GM12878 (cell line): Measurements from ENCODE around the gene CCL19. TPM values are rescaled to one million over a fixed set of nuclear protein-coding genes. Genes with fewer than 3 reads are reported as not detected.

Experiments
- CBX3 ChIP-seq: fragments of 200-600 bp; sonication (generic); IDR thresholded peaks from 2 replicates; pipeline ENCODE4 v1.6.1; 2016; ENCODE audit warnings: low read depth, borderline replicate concordance
- CTCF ChIP-seq, 3 experiments: IDR thresholded peaks in 2 of 3; conservative IDR thresholded peaks in 1 of 3; 2 replicates each; pipeline ENCODE4 v1.5.1; 2011; ENCODE audit warnings: low read depth in 3 of 3, low read length in 3 of 3, mild to moderate bottlenecking in 3 of 3, control low read depth in 2 of 3, moderate library complexity in 2 of 3, inconsistent platforms in 1 of 3, mixed read lengths in 1 of 3; ENCODE audit not compliant: control insufficient read depth in 2 of 3, insufficient read depth in 1 of 3; ENCODE audit errors: extremely low read depth in 1 of 3
- HSF1 ChIP-seq: fragments of 150-350 bp; IDR thresholded peaks from 2 replicates; pipeline ENCODE4 v1.6.1; 2014; ENCODE audit warnings: mild to moderate bottlenecking, low read depth, low read length
- PAX5 ChIP-seq: IDR thresholded peaks from 2 replicates; pipeline ENCODE4 v1.6.1; 2011; ENCODE audit warnings: low read depth, low read length, borderline replicate concordance
- PKNOX1 ChIP-seq: fragments of 450-650 bp; IDR thresholded peaks from 2 replicates; pipeline ENCODE4 v1.6.1; 2016; ENCODE audit warnings: mild to moderate bottlenecking
- PRDM15 ChIP-seq: fragments of 450-650 bp; formaldehyde crosslinking; IDR thresholded peaks from 2 replicates; pipeline ENCODE4 v1.4.0; 2020; ENCODE audit warnings: mild to moderate bottlenecking, moderate library complexity
- REST ChIP-seq: IDR thresholded peaks from 2 replicates; pipeline ENCODE4 v1.6.1; 2012; ENCODE audit warnings: mild to moderate bottlenecking, low read depth, low read length
- SIN3A ChIP-seq: IDR thresholded peaks from 2 replicates; pipeline ENCODE4 v1.6.1; 2012; ENCODE audit warnings: low read depth, low read length, improper control_type of control experiment
- ZBTB4 ChIP-seq: fragments of 450-650 bp; formaldehyde crosslinking; IDR thresholded peaks from 2 replicates; pipeline ENCODE4 v1.4.0; 2022; ENCODE audit warnings: mild to moderate bottlenecking, moderate library complexity
- polyA plus RNA-seq, 11 experiments: library from polyadenylated mRNA; depleted of rRNA in 4 of 11; unstranded in 6 of 11; stranded (reverse) in 5 of 11; fragments of >200 nt; fragmentation: Nextera tagmentation in 4 of 11; fragmentation: Illumina TruSeq in 1 of 11; extraction: Ambion mirVana in 4 of 11; extraction: Trizol in 1 of 11; gene quantifications; 1 replicate in 1 of 11; 2 replicates in 10 of 11; pipeline versions ENCODE4 v1.2.1 to v1.2.3, GENCODE V29; 2011 to 2016; ENCODE audit warnings: inconsistent platforms in 2 of 11, missing spikeins in 2 of 11, low read depth in 1 of 11
- total RNA-seq, 4 experiments: library from RNA; depleted of rRNA in 3 of 4; stranded (reverse); fragments of >200 nt in 3 of 4; fragmentation: Illumina TruSeq in 1 of 4; extraction: Trizol in 1 of 4; gene quantifications; 2 replicates each; pipeline versions ENCODE4 v1.2.1 to v1.2.3, GENCODE V29; 2013 to 2021

The CCL19 gene
- total and polyA plus RNA-seq, 10 of the 15 experiments (the other 5 are each of a cell fraction or from before 2014, with no cell fraction given) = 0.42 to 0.69 TPM; not detected in 8

- no peak for TF ChIP-seq REST
- no peak for TF ChIP-seq PKNOX1
- no peak for TF ChIP-seq PAX5
- peak; percentile 94 to 98 (median 98) for TF ChIP-seq CTCF (IDR thresholded peaks at IDR 0.05 in 2 of 3, conservative IDR thresholded peaks at IDR 0.05 in 1 of 3; ENCODE audit: control insufficient read depth in 2 of 3, extremely low read depth in 1 of 3, insufficient read depth in 1 of 3, low read depth in 3 of 3, low read length in 3 of 3)
- no peak for TF ChIP-seq ZBTB4
- no peak for TF ChIP-seq HSF1
- TF ChIP-seq PRDM15 = no peak
- no peak for TF ChIP-seq SIN3A
- TF ChIP-seq CBX3 = no peak
Measured at GRCh38 chr9:34701769-34702736, 11.0 kb upstream of the CCL19 start (continued).
